ENCODE measurements around the gene POU2AF3. TPM values are rescaled to one million over a fixed set of nuclear protein-coding genes. Genes with fewer than 3 reads are reported as not detected.

Gene POU2AF3
- total and polyA plus RNA-seq, 3 donors from 2014 or later, result 6.4 to 11.5 (median 9.0) TPM

DNA sequence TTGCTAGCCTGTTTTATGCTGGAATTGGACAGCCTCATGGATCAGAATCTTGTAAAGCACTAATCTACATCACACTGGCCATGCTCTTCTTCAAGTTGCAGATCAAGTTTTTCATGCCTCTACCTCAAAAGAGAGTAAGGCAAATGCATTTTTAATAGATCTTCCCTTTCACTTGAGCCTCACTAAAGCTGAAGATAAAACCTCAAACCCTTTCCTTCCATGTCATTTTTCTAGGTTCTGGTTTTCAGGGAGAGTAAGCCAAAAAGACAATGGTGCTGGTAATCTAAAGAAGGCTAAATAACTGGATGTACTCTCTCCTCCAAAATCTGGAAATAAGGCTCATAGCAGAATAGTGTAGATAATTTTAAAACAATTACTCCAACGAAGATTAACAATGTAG lies 52.5 kb downstream of the POU2AF3 start:
- Histone ChIP-seq H3K4me3 (no peak overlapping the region), H3K36me3 (ENCODE audit: low read depth, missing control alignments) (no peaks in the 10 kb centered on the region), H3K4me1 (peaks cover 20% of the 10 kb centered on the region), H3K27ac (peak overlapping the region; percentile 60 to 79), H3K27me3 (no peaks in the 10 kb centered on the region), H3K9me3 (no peaks in the 10 kb centered on the region)
- no peak for DNase-seq
- 39 to 53% methylated on average over 1 of the region's 1 CpG for WGBS, 2 donors
- intact Hi-C loops (cut with DNase I; ENCODE audit: low total_unique reads), result no loop called here
- TF ChIP-seq POLR2A (IDR thresholded peaks at IDR 0.05), result no peak
- TF ChIP-seq, protein P1, sequence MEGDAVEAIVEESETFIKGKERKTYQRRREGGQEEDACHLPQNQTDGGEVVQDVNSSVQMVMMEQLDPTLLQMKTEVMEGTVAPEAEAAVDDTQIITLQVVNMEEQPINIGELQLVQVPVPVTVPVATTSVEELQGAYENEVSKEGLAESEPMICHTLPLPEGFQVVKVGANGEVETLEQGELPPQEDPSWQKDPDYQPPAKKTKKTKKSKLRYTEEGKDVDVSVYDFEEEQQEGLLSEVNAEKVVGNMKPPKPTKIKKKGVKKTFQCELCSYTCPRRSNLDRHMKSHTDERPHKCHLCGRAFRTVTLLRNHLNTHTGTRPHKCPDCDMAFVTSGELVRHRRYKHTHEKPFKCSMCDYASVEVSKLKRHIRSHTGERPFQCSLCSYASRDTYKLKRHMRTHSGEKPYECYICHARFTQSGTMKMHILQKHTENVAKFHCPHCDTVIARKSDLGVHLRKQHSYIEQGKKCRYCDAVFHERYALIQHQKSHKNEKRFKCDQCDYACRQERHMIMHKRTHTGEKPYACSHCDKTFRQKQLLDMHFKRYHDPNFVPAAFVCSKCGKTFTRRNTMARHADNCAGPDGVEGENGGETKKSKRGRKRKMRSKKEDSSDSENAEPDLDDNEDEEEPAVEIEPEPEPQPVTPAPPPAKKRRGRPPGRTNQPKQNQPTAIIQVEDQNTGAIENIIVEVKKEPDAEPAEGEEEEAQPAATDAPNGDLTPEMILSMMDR (IDR thresholded peaks at IDR 0.05), result no peak

DNA sequence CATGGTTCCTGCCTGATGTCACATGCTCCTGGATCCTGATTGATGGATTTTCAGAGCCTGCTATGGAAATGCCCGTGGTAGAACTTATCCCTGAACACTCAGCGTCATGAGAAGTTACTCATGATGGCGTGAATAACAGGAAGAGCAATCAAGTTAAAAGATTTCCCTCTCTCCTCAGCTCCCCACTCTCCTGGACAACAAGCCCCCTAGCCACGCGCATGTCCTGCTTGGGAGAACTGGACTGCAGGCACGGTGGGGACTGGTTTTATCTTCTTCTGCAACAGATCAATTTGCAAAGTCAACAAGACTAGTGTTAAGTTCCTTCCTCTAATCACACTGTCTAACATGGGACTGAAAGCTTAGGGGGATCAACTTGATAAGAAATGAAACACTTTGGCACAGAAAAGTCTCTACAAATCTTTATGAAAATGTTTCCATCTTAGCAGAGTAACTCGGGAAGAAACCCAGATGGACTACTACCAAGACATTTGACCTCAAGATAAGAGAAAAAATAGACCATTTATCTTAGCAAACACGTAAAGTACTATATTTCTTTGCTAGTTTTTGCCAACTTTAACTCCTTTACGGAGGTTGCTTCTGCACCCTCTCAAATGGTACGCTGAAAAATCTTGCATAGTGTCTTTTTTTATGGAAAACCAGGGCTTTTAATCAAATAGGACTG lies 53.2 kb downstream of the POU2AF3 start:
- no peak overlapping the region for H3K4me3 ChIP-seq
- peak overlapping the region; percentile 60 to 79 for H3K27ac ChIP-seq
- no peaks in the 10 kb centered on the region for H3K36me3 ChIP-seq (ENCODE audit: low read depth, missing control alignments)
- WGBS, 2 donors, result 53% methylated on average over 10 of the region's 10 CpGs
- peaks cover 20% of the 10 kb centered on the region for H3K4me1 ChIP-seq
- no peaks in the 10 kb centered on the region for H3K27me3 ChIP-seq
- TF ChIP-seq, protein P1 (IDR thresholded peaks at IDR 0.05), result no peak
- TF ChIP-seq POLR2A (IDR thresholded peaks at IDR 0.05), result no peak
- no peaks in the 10 kb centered on the region for H3K9me3 ChIP-seq
- DNase-seq, result no peak
- intact Hi-C loops (cut with DNase I; ENCODE audit: low total_unique reads), result no loop called here

DNA sequence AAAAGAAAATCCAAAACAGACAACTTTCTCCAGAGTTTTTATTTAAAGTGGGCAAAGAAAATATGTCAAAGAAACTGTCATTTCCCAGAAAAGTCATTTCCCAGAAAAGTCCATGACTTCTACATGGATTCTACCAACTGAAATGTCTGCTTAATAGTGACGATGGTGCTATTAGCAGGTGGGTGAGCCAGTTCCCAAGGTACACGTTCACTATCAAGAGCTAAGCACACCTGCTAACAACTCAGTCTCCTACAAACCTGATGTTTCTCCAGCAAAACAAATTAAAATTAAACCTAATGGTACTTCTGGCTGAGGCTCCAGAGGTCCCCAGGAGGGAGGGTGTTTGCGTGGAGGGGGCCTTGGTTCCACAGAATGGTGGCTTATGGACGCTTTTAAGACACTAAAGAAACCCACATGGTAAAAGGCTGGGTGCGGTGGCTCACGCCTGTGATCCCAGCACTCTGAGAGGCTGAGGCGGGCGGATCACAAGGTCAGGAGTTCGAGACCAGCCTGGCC lies 53.9 kb downstream of the POU2AF3 start:
- DNase-seq, result no peak
- peaks cover 20% of the 10 kb centered on the region for H3K4me1 ChIP-seq
- no peak overlapping the region for H3K4me3 ChIP-seq
- H3K36me3 ChIP-seq (ENCODE audit: low read depth, missing control alignments), result no peaks in the 10 kb centered on the region
- 88 to 89% methylated on average over 9 of the region's 9 CpGs for WGBS, 2 donors
- H3K9me3 ChIP-seq, result no peaks in the 10 kb centered on the region
- peak overlapping the region; percentile 59 to 79 for H3K27ac ChIP-seq
- TF ChIP-seq, protein P1 (IDR thresholded peaks at IDR 0.05), result no peak
- TF ChIP-seq POLR2A (IDR thresholded peaks at IDR 0.05), result no peak
- no peaks in the 10 kb centered on the region for H3K27me3 ChIP-seq
- intact Hi-C loops (cut with DNase I; ENCODE audit: low total_unique reads), result no loop called here

DNA sequence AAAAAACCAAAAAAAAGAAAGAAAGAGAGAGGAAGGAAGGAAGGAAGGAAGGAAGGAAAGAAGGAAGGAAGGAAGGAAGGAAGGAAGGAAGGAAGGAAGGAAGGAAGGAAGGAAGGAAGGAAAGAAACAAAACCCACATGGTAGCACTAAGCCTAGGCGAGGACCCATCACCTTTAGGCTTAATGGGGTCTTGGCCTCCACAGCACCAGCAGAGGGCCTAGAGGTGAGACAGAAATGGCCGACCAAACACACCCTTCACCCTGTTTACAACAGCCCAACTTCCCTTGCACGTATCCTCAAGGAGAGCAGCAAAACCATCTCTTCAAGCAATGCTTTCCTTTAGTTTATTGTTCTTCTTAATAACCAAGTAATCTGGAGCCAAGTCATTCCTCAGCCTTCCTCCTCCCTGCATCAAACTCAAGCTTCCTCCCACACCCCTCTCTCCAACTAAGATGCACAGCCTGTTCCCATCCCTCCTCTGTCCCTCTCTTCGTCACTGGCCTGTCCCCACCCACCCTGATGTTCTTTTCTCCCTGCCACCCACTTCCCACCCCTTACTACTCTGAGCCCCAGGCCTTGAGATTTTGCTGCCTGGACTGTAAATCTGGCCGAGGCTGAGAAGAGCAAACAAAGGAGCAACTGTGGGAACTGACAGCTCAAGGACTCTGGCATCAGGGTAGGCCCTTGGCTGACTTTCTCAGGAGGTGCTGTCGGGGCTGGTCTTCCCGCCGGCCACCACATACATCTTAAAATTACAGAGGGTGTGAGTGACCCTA lies 54.8 kb downstream of the POU2AF3 start:
- no peaks in the 10 kb centered on the region for H3K36me3 ChIP-seq (ENCODE audit: low read depth, missing control alignments)
- H3K27ac ChIP-seq, result peak overlapping the region; percentile 59 to 83
- TF ChIP-seq, protein P1 (IDR thresholded peaks at IDR 0.05), result no peak
- TF ChIP-seq POLR2A (IDR thresholded peaks at IDR 0.05), result no peak
- WGBS, 2 donors, result 37 to 53% methylated on average over 8 of the region's 8 CpGs
- H3K9me3 ChIP-seq, result no peaks in the 10 kb centered on the region
- no peak overlapping the region for H3K4me3 ChIP-seq
- no peaks in the 10 kb centered on the region for H3K27me3 ChIP-seq
- intact Hi-C loops (cut with DNase I; ENCODE audit: low total_unique reads), result no loop called here
- peaks cover 20% of the 10 kb centered on the region for H3K4me1 ChIP-seq
- DNase-seq, result peak; percentile 89
